ENCODE results near the gene TFPT.

Gene TFPT

GRCh38 chr19:54148158-54148557 is 32.7 kb upstream of the TFPT start:
- DNase-seq (ENCODE audit: low read depth), result no peak

DNA sequence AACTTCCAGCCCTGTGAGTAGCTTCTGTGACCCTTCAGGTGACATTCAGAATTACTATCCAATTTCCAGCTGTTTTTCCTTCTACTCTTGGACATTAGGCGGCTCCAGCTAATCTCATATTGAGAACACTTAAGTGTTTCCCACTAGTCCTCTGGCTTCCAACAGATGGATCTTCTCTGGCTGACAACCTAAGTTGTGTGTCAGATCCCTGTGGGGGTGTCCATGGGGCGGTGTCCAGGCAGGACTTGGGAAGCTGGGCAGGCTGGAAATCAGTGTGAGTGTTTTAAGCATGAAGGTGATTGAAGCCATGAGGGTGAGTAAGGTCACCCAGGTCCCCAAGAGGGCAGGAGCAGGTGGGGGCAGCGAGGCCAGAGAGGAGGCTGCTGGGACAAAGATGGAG is 32.2 kb upstream of the TFPT start:
- no peak for DNase-seq (ENCODE audit: low read depth)

DNA sequence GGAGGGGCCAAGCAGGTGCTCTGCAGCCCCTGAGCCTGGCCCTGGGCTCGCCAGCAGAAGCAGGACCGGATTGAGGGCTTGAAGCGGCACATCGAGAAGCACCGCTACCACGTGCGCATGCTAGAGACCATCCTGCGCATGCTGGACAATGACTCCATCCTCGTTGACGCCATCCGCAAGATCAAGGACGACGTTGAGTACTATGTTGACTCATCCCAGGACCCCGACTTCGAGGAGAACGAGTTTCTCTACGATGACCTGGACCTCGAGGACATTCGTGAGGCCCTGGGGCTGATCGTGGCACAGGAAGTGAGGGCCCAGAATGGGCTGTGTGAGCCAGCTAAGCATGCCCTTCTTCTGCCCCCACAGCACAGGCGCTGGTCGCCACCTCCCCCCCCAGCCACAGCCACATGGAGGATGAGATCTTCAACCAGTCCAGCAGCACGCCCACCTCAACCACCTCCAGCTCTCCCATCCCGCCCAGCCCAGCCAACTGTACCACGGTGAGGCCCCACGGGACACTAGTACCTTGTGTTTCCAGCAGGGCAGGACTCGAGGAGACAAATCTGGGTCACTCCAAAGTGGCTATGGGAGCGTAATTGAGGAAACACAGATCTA is 30.2 kb upstream of the TFPT start:
- DNase-seq (ENCODE audit: low read depth), result no peak

DNA sequence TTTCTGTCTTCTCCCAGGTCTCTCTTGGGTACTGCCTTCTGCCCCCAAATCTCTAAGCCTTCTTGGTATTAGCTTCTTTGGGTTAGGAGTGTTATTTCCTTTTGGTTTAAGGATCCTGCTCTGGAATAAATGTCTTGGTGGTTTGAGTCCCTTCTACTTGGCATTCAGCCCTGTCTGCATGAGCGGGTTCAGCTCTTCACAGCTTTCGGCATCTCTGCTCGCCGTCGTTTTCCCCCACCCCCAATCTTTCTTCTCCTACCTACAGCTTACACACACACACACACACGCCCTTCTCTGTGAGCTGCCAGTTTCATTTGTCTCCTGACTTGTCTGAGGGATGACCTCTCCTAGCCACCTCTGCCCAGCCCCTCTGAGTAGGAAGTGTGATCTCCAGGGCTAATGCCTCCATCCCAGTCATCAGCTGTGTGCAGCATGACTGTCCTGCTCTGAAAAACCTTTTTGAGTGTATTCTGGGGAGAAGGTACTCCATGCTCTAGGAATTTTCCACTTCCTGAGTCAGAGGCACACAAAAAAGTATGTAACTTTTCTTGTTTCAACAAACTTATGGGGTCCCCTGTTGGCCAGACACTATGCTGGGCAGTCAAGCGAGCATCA is 26.8 kb upstream of the TFPT start:
- DNase-seq (ENCODE audit: low read depth), result no peak

GRCh38 chr19:54141356-54141755 is 25.9 kb upstream of the TFPT start:
- no peak for DNase-seq (ENCODE audit: low read depth)

DNA sequence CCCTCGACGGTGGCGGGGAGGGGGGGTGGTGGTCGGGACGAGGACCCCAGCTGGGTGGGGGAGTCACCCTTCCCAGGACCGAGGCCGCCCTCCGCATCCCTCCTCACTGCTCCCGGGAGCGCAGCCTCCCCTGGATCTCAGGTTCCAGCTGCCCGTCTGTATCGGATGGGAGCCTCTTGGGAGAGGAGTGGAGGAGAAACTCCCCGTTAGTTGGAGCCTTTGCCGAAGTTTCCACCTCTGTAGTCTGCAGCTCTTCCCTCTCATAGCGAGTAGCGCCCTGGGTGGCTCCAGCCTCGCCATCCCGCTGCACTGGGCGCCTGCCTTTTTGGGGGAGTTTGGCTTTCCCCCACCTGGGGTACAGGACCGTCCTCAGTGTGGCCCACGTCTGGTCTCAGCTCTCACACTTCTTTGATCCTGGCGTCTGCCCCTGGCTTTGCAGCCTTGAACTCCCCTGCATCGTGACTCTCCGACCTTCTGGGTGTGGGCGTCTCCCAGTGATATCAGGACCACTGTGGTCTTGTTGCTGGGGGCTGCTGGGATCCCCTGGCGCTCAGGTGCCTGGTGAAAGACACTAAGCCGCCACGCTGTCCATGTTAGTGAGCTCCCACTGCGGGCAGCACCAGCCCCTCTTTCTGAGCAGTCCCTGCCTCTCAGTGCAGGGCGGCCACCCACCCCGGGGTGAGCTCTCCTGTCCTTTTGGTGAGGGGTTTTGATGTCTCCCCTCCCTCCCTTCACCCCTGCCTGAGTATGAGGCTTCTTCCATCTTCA is 23.2 kb upstream of the TFPT start:
- DNase-seq (ENCODE audit: low read depth), result no peak

GRCh38 chr19:54137699-54138488 is 22.4 kb upstream of the TFPT start, which contains the start of gene CNOT3:
CNOT3 (plus strand) TSS chr19:54137762; CDS start chr19:54142979, 5,217 bp downstream.
- no peak for DNase-seq (ENCODE audit: low read depth)

DNA sequence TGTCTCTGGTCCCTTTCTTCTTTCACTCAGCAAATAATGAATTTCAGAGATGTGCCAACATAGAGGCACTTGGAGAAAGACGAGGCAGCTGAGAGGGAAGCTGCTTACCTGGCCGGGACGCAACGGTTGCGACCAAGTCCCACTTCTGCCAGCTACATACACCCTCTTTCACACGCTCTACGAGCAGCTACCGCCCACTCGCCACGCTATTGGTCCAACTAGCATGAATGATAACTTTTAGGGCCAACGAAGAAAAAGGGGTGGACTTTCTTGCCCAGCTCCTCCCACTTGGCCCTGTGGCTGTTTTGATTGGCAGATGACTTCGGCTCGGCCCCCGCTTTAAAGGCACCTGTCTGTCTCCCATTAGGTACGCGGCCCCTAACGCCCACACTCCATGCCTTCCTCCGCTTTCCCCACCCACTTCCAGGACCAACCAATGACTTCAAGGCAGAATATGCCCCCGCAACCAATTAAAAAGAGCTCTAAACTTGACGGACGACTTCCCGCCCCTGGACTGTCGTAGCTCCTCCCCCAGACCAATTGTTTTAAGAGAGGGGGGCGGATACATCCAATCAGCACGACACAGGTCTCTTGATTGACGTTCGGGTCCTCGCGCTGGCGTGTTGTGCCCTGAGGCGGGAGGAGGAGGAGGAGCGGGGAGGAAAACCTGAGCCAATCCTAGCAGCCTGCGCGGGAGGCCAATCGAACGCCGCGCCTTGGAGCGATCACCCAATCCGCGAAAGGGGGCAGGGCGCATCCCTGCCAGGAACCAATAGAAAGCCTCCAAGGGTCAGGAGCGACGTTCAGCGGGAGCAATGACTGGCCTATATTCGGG is 21.6 kb upstream of the TFPT start:
- peak; percentile 97 for DNase-seq (ENCODE audit: low read depth)

GRCh38 chr19:54136086-54136863 is 20.8 kb upstream of the TFPT start:
- no peak for DNase-seq (ENCODE audit: low read depth)

- DNase-seq (ENCODE audit: low read depth), result no peak
Observed at GRCh38 chr19:54133957-54134590, 18.6 kb upstream of the TFPT start.

DNA sequence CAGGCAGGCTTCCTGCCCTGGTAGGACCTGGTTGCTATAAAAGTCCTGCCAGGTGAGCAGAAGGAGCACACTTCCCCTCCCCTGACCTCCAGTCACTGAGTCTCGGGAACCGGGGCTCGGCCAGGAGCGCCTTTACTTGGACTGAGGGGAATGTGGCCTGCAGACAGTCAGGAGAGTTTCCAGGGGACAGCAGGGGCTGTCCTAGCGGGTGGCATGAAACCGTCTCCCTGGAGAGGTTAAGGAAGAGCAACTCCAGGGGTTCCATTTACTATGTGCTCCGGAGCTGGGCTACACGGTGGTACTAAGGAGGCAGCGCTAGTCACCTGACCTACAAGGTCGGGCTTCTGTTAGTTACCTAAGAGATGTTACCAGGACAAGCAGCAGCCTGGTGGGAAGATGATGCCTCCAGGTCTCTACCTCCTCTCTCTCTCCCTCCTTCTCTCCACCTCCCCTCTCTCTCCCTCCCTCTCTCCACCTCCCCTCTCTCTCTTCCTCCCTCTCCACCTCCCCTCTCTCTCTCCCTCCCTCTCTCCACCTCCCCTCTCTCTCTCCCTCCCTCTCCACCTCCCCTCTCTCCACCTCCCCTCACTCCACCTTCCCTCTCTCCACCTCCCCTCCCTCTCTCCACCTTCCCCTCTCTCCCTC is 18.0 kb upstream of the TFPT start:
- no peak for DNase-seq (ENCODE audit: low read depth)

DNA sequence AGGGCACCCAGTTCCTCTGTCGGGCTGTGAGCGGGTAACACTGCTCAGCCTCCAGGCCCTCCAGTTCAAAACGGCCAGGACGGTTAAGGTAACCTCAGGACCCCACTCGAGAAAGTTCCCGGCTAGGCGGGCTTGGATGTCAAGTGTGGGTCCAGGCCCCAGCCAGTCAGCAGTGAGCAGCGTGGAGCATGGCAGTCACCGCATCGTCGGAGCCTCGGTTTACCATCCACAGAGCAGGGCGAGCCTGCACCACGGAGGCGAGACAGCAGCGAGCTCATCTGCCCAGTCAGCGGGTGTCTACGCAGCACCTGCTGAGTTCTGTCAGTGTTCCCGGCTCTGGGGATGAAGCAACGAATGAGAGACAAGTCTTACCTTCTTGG is 14.2 kb upstream of the TFPT start:
- DNase-seq (ENCODE audit: low read depth), result no peak

GRCh38 chr19:54128796-54129616 is 13.5 kb upstream of the TFPT start:
- no peak for DNase-seq (ENCODE audit: low read depth)

DNA sequence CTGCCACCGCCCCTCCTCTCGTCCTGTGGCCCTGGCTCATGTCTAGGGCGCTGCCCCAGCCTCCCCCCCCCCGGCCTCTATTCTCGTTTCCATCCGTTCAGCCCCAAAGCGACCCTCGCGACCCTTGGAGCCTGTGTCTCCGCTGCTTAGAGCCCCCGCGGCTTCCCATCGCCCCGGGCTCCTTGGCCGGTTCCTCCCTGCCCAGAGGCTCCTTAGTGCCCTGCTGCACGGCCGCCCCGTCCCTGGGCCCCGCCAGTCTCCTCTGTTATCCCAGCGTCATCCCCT is 12.9 kb upstream of the TFPT start:
- DNase-seq (ENCODE audit: low read depth), result no peak

GRCh38 chr19:54127688-54128440 is 12.4 kb upstream of the TFPT start:
- DNase-seq (ENCODE audit: low read depth), result no peak

DNA sequence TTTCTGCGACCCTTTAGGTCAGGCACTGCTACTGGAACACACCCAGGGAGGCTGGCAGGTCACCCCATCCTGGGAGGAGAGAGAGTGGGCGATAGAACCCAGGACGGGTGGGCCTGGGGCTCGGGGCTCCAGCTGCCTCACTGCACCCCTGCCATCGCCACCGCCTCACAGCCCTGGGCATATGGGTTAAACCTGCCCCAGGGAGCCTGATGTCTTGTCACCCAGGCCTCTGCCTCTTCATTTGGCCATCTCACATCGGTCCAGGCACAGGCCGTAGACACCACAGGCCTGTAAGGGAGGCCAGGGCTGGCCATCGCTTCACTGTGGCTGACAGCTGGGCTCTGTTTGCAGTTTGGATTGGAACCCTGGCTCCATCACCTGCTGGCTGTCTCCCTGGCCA is 10.3 kb upstream of the TFPT start:
- no peak for DNase-seq (ENCODE audit: low read depth)

DNA sequence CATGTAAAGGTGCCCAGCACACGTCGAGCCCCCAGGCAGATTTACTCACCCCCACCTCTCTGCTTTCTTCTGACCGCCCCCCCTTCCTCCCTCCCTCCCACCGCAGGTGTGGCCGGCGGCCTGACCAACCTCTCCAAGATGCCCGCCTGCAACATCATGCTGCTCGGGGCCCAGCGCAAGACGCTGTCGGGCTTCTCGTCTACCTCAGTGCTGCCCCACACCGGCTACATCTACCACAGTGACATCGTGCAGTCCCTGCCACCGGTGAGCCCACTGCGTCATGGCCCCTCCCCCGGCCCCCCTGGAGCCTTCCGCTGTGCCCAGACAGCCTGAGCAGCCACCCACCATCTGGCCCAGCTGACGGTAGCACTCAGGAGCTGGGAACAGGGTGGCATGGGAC is 8.9 kb upstream of the TFPT start:
- no peak for DNase-seq (ENCODE audit: low read depth)

- no peak for DNase-seq (ENCODE audit: low read depth)
Observed at GRCh38 chr19:54123682-54124081, 8.2 kb upstream of the TFPT start.

GRCh38 chr19:54121259-54121658 is 5.8 kb upstream of the TFPT start:
- no peak for DNase-seq (ENCODE audit: low read depth)
